ENCODE measurements around the gene SIGLEC8.
"Not testable (repeated sequence)": the region's sequence is repeated elsewhere in the genome, so short reads cannot be mapped to it uniquely, and the experiment has no call there.

The SIGLEC8 gene

DNA sequence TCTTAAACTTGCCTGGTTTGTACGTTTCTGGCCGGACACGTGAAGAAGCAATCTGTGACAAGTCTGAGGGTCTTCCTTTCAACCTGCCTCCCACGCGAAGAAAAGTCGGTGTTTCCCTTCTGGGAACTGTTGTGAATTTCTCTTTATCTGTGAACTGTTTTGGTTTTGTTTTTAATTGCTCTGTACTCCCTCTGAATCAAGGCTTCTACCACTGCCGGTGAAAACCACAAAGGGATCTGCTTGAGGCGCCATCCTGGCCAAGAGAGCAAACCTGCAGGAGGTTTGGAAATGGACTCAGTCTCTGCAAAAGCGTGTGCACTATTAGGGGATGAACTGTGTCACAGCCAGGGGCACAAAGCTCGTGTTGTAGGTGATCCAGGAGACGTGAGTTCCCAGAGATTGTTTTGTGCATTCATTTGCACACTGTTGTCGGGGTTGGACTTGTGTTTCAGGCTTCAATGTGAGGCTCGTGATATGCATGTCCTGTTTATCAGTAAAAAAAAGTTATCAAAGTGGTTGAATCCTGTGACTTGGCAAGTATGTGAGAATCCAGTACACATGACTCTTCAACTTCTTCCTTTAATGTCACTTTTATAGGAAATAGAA lies 9.7 kb downstream of the SIGLEC8 start:
- WGBS (ENCODE audit: insufficient coverage): 0% methylated on average over 9 of the region's 13 CpGs
- ChIA-PET POLR2A (no interaction called here), CTCF (interaction anchor here (1.0 to 2.3 kb wide), 5 partner anchors 9 to 211 kb away, joined by 3 to 6 read pairs (median 4); no protein-coding TSS in a partner anchor)
- H3K9me3 ChIP-seq (ENCODE audit: control extremely low read depth in 1 of 5, control insufficient read depth in 4 of 5, insufficient read depth in 2 of 5, low read depth in 1 of 5, low read length in 4 of 5): peaks cover 0 to 5% (median 2%) of the 10 kb centered on the region in 5 experiments
- DNase-seq: peak; percentile 29 to 81 (median 65)
- H3K4me3 ChIP-seq (ENCODE audit: control insufficient read depth in 1 of 7, extremely low read depth in 1 of 7, insufficient read depth in 4 of 7, low read depth in 2 of 7, low read length in 6 of 7): peak overlapping the region in 5 of 7 experiments; percentile 5 to 62 (median 32)
- no peaks in the 10 kb centered on the region for H3K36me3 ChIP-seq (ENCODE audit: control insufficient read depth in 4 of 4, insufficient read depth in 4 of 4, low read length in 3 of 4)
- H3K4me1 ChIP-seq (ENCODE audit: control extremely low read depth in 1 of 4, control insufficient read depth in 4 of 4, insufficient read depth in 4 of 4, low read length in 3 of 4): peaks cover 5 to 18% (median 15%) of the 10 kb centered on the region in 4 experiments
- no peak overlapping the region for H3K27ac ChIP-seq (ENCODE audit: insufficient read depth in 1 of 2, low read depth in 1 of 2, low read length in 2 of 2, poor library complexity in 1 of 2, severe bottlenecking in 2 of 2)
- no peaks in the 10 kb centered on the region for H3K27me3 ChIP-seq (replicated peaks in 2 of 5; ENCODE audit: control insufficient read depth in 4 of 5, insufficient read depth in 5 of 5, low read length in 4 of 5)

DNA sequence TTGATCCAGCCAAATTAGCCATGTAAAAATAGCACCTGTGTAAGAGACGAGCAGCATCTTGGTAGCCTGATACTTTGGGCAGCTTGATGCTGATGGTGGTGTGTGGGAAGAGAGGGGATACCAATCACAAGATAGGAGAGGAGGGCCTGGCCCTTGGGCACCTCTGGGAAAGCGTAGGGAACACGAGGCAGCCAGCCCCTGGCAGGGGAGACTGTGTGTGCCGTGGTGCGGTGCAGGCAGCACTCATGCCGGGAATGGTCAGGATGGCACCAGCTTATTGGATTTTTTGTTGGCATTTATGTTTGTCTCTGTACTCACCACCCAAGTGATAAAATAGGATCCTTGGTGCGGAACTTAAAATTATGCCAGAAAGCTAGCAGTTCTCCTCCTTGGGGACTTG lies 10.2 kb downstream of the SIGLEC8 start:
- WGBS (ENCODE audit: insufficient coverage): 95% methylated on average over 7 of the region's 7 CpGs
- ChIA-PET POLR2A (no interaction called here), CTCF (interaction anchor here (1.3 to 2.3 kb wide), 3 partner anchors 30 to 109 kb away, joined by 4 to 6 read pairs (median 4); no protein-coding TSS in a partner anchor)
- peak overlapping the region in 3 of 7 experiments; percentile 5 to 62 (median 33) for H3K4me3 ChIP-seq (ENCODE audit: control insufficient read depth in 1 of 7, extremely low read depth in 1 of 7, insufficient read depth in 4 of 7, low read depth in 2 of 7, low read length in 6 of 7)
- H3K27me3 ChIP-seq (replicated peaks in 2 of 5; ENCODE audit: control insufficient read depth in 4 of 5, insufficient read depth in 5 of 5, low read length in 4 of 5): no peaks in the 10 kb centered on the region
- no peaks in the 10 kb centered on the region for H3K36me3 ChIP-seq (ENCODE audit: control insufficient read depth in 4 of 4, insufficient read depth in 4 of 4, low read length in 3 of 4)
- no peak overlapping the region for H3K27ac ChIP-seq (ENCODE audit: insufficient read depth in 1 of 2, low read depth in 1 of 2, low read length in 2 of 2, poor library complexity in 1 of 2, severe bottlenecking in 2 of 2)
- DNase-seq: no peak
- H3K4me1 ChIP-seq (ENCODE audit: control extremely low read depth in 1 of 4, control insufficient read depth in 4 of 4, insufficient read depth in 4 of 4, low read length in 3 of 4): peaks cover 5 to 18% (median 15%) of the 10 kb centered on the region in 4 experiments
- H3K9me3 ChIP-seq (ENCODE audit: control extremely low read depth in 1 of 5, control insufficient read depth in 4 of 5, insufficient read depth in 2 of 5, low read depth in 1 of 5, low read length in 4 of 5): peaks cover 0 to 5% (median 2%) of the 10 kb centered on the region in 5 experiments

DNA sequence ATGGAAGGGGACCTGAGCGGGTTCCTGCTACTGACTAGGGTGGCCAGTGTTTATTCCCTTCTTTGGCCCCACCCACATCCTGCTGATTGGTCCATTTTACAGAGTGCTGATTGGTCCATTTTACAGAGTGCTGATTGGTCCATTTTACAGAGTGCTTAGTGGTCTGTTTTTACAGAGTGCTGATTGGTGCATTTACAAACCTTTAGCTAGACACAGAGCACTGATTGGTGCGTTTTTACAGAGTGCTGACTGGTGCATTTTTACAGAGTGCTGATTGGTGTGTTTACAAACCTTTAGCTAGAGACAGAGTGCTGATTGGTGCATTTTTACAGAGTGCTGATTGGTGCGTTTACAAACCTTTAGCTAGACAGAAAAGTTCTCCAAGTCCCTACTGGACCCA lies 10.7 kb downstream of the SIGLEC8 start:
- H3K9me3 ChIP-seq (ENCODE audit: control extremely low read depth in 1 of 5, control insufficient read depth in 4 of 5, insufficient read depth in 2 of 5, low read depth in 1 of 5, low read length in 4 of 5); H3K36me3 ChIP-seq (ENCODE audit: control insufficient read depth in 4 of 4, insufficient read depth in 4 of 4, low read length in 3 of 4); H3K27me3 ChIP-seq (replicated peaks in 2 of 5; ENCODE audit: control insufficient read depth in 4 of 5, insufficient read depth in 5 of 5, low read length in 4 of 5); H3K4me3 ChIP-seq (ENCODE audit: control insufficient read depth in 1 of 7, extremely low read depth in 1 of 7, insufficient read depth in 4 of 7, low read depth in 2 of 7, low read length in 6 of 7); H3K27ac ChIP-seq (ENCODE audit: insufficient read depth in 1 of 2, low read depth in 1 of 2, low read length in 2 of 2, poor library complexity in 1 of 2, severe bottlenecking in 2 of 2); POLR2A ChIA-PET; DNase-seq: not testable (repeated sequence)
- WGBS (ENCODE audit: insufficient coverage): 100% methylated on average over 3 of the region's 3 CpGs
- H3K4me1 ChIP-seq (ENCODE audit: control extremely low read depth in 1 of 4, control insufficient read depth in 4 of 4, insufficient read depth in 4 of 4, low read length in 3 of 4): peaks cover 5 to 19% (median 15%) of the 10 kb centered on the region in 4 experiments
- CTCF ChIA-PET: interaction anchor here (0.7 to 2.3 kb wide), 5 partner anchors 9 to 109 kb away, joined by 3 to 6 read pairs (median 4); no protein-coding TSS in a partner anchor

DNA sequence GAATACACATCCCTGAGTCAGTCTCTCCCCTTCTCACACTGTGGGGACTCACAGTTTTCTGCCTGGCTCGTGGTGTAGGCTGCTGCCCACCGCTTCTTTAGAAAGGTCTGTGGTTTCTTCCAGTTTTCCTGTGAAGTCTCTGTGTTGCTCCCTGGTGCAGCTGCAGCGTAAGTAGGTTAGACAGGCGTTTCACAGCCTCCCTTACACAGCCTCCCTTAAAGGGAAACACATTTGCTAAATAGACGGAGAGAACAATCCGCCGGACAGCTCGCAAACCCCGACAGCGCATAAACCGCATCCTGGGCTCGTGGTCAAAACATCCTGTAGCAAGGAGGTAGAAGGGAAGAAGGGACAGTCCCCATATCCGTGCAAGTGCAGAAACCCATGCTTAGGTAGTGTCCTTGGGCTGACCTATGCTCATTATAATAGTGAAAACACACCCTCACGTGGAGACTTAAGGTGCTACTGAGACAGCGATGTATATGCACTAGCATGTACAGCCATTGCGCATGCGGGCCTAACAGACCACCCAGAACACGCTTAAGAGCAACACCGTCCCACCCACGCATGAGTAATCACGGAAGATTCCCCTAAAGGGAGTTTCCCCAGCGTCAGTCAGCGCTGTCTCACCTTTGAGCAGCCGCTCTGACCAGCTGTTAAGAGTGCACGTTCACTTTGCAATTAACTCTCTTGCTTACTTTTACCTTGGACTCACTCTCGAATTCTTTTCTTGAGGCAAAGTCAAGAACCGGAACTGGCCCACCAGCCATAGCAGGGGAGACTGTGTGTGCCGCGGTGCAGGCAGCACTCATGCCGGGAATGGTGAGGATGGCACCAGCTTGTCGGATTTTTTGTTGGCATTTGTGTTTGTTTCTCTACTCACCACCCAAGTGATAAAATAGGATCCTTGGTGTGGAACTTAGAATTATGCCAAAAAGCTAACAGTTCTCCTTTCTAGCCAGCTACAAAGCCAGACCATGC lies 16.6 kb downstream of the SIGLEC8 start:
- H3K4me3 ChIP-seq (ENCODE audit: control insufficient read depth in 1 of 7, extremely low read depth in 1 of 7, insufficient read depth in 4 of 7, low read depth in 2 of 7, low read length in 6 of 7): peak overlapping the region in 6 of 7 experiments; percentile 21 to 79 (median 52)
- ChIA-PET POLR2A (no interaction called here), CTCF (interaction anchor here (1.1 to 4.5 kb wide), 6 partner anchors 14 to 146 kb away, joined by 3 to 40 read pairs (median 4); no protein-coding TSS in a partner anchor)
- peak; percentile 52 to 86 (median 80) for DNase-seq
- peak overlapping the region in 1 of 2 experiments; percentile 65 for H3K27ac ChIP-seq (ENCODE audit: insufficient read depth in 1 of 2, low read depth in 1 of 2, low read length in 2 of 2, poor library complexity in 1 of 2, severe bottlenecking in 2 of 2)
- no peaks in the 10 kb centered on the region for H3K36me3 ChIP-seq (ENCODE audit: control insufficient read depth in 4 of 4, insufficient read depth in 4 of 4, low read length in 3 of 4)
- 12% methylated on average over 24 of the region's 31 CpGs for WGBS (ENCODE audit: insufficient coverage)
- H3K9me3 ChIP-seq (ENCODE audit: control extremely low read depth in 1 of 5, control insufficient read depth in 4 of 5, insufficient read depth in 2 of 5, low read depth in 1 of 5, low read length in 4 of 5): no peaks in the 10 kb centered on the region
- peaks cover 0 to 2% (median 0%) of the 10 kb centered on the region in 5 experiments for H3K27me3 ChIP-seq (replicated peaks in 2 of 5; ENCODE audit: control insufficient read depth in 4 of 5, insufficient read depth in 5 of 5, low read length in 4 of 5)
- H3K4me1 ChIP-seq (ENCODE audit: control extremely low read depth in 1 of 4, control insufficient read depth in 4 of 4, insufficient read depth in 4 of 4, low read length in 3 of 4): peaks cover 5 to 26% (median 23%) of the 10 kb centered on the region in 4 experiments

DNA sequence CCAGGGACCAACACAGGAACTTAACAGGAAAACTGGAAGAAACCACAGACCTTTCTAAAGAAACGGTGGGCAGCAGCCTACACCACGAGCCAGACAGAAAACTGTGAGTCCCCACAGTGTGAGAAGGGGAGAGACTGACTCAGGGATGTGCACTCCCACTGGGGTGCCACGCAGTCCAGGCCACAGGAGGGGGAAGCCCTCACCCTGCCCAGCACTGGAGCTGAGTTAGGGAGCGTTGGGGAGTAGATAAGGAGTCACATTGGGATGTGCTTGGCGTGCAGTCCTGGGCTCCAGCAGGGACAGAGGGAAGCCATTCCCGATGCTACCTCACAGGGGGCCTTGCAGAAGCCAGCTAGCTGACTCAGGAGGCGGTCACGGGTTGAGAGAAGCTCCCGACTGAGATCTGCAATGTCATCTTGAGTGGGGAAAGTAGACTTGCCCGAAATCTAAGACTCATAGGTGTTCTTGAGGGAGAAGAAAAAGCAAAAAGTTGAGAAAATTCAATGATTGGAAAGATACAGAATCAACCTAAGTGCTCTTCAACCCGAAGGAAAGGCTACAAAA lies 17.3 kb downstream of the SIGLEC8 start:
- Histone ChIP-seq H3K9me3 (ENCODE audit: control extremely low read depth in 1 of 5, control insufficient read depth in 4 of 5, insufficient read depth in 2 of 5, low read depth in 1 of 5, low read length in 4 of 5) (no peaks in the 10 kb centered on the region), H3K27ac (ENCODE audit: insufficient read depth in 1 of 2, low read depth in 1 of 2, low read length in 2 of 2, poor library complexity in 1 of 2, severe bottlenecking in 2 of 2) (peak overlapping the region in 1 of 2 experiments; percentile 65), H3K27me3 (replicated peaks in 2 of 5; ENCODE audit: control insufficient read depth in 4 of 5, insufficient read depth in 5 of 5, low read length in 4 of 5) (peaks cover 0 to 4% (median 0%) of the 10 kb centered on the region in 5 experiments), H3K4me1 (ENCODE audit: control extremely low read depth in 1 of 4, control insufficient read depth in 4 of 4, insufficient read depth in 4 of 4, low read length in 3 of 4) (peaks cover 5 to 26% (median 23%) of the 10 kb centered on the region in 4 experiments), H3K36me3 (ENCODE audit: control insufficient read depth in 4 of 4, insufficient read depth in 4 of 4, low read length in 3 of 4) (no peaks in the 10 kb centered on the region), H3K4me3 (ENCODE audit: control insufficient read depth in 1 of 7, extremely low read depth in 1 of 7, insufficient read depth in 4 of 7, low read depth in 2 of 7, low read length in 6 of 7) (peak overlapping the region in 6 of 7 experiments; percentile 21 to 79 (median 52))
- WGBS (ENCODE audit: insufficient coverage): 0% methylated on average over 11 of the region's 11 CpGs
- peak; percentile 45 to 78 (median 71) for DNase-seq
- POLR2A ChIA-PET: interaction anchor here (0.9 kb wide), 1 partner anchor 19 kb away, joined by 7 read pairs; no protein-coding TSS in a partner anchor
- CTCF ChIA-PET: interaction anchor here (0.6 to 4.5 kb wide), 11 partner anchors 13 to 216 kb away, joined by 3 to 40 read pairs (median 4); no protein-coding TSS in a partner anchor

DNA sequence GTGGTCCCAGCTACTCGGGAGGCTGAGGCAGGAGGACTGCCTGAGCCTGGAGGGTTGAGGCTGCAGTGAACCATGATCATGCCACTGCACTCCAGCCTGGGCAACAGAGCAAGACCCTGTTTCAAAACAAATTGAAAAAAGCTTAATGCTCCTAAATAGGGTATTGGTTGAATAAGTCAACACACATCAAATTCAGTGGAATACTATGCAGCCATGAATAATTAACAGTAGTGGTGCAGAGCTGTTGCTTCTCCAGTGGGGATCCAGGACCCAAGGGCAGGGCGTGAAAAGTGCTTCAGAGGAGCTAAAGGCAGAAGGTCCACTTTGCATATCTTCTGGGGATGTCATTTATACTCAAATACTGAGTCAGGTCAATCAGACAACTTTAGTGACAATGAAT lies 18.2 kb downstream of the SIGLEC8 start:
- DNase-seq: no peak
- CTCF ChIA-PET: interaction anchor here (0.6 to 4.5 kb wide), 16 partner anchors 9 to 217 kb away, joined by 3 to 40 read pairs (median 4); partner anchors contain the start of gene SIGLEC10

More for the DNA sequence above, 18.2 kb downstream of the SIGLEC8 start:
- WGBS (ENCODE audit: insufficient coverage): 100% methylated on average over 1 of the region's 2 CpGs
- Histone ChIP-seq H3K27me3 (replicated peaks in 2 of 5; ENCODE audit: control insufficient read depth in 4 of 5, insufficient read depth in 5 of 5, low read length in 4 of 5) (peaks cover 0 to 4% (median 0%) of the 10 kb centered on the region in 5 experiments), H3K4me3 (ENCODE audit: control insufficient read depth in 1 of 7, extremely low read depth in 1 of 7, insufficient read depth in 4 of 7, low read depth in 2 of 7, low read length in 6 of 7) (no peak overlapping the region), H3K9me3 (ENCODE audit: control extremely low read depth in 1 of 5, control insufficient read depth in 4 of 5, insufficient read depth in 2 of 5, low read depth in 1 of 5, low read length in 4 of 5) (no peaks in the 10 kb centered on the region), H3K4me1 (ENCODE audit: control extremely low read depth in 1 of 4, control insufficient read depth in 4 of 4, insufficient read depth in 4 of 4, low read length in 3 of 4) (peaks cover 5 to 26% (median 23%) of the 10 kb centered on the region in 4 experiments), H3K36me3 (ENCODE audit: control insufficient read depth in 4 of 4, insufficient read depth in 4 of 4, low read length in 3 of 4) (no peaks in the 10 kb centered on the region), H3K27ac (ENCODE audit: insufficient read depth in 1 of 2, low read depth in 1 of 2, low read length in 2 of 2, poor library complexity in 1 of 2, severe bottlenecking in 2 of 2) (no peak overlapping the region)
- POLR2A ChIA-PET: interaction anchor here (0.6 to 0.9 kb wide), 2 partner anchors 18 to 25 kb away, joined by 3 to 7 read pairs; no protein-coding TSS in a partner anchor

Data from common myeloid progenitor, CD34-positive (primary cell).